OCI-LY1 (cell line): ENCODE data around the gene OPA1.

Experiments
- EZH2 ChIP-seq: fragments of 200-600 bp; sonication (generic), shearing (Covaris generic); IDR thresholded peaks from 2 replicates; pipeline ENCODE4 v1.8.0; 2017; ENCODE audit warnings: borderline replicate concordance, mixed run types, mild to moderate bottlenecking, antibody characterized with exemption, low read length, moderate library complexity, mixed read lengths
- TF ChIP-seq, protein P1 (sequence below): fragments of 200-600 bp; sonication (generic), shearing (Covaris generic); IDR thresholded peaks from 2 replicates; pipeline ENCODE4 v1.5.1; 2017; ENCODE audit warnings: mild to moderate bottlenecking, antibody characterized with exemption, low read length, moderate library complexity, mixed read lengths

DNA sequence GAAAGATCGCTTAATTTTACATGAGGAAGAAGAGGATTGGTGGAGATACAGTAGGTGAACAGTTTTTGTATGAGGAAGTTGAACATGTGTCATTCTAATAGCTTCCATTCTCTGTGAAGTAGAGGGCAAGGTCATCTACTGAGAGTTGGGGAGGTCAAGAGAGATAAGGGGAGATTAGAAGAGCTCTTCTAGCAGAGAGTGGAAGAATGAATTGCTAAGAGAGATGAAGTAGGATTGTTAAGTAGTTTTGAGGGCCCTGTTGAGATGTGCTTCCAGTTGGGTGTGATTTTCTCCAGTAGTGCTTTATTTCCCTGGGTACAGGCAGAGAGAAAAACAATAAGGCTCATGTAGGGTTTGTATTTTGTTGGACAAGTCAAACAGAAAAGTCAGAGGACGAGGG is 5.2 kb downstream of the OPA1 start:
- TF ChIP-seq, protein P1, sequence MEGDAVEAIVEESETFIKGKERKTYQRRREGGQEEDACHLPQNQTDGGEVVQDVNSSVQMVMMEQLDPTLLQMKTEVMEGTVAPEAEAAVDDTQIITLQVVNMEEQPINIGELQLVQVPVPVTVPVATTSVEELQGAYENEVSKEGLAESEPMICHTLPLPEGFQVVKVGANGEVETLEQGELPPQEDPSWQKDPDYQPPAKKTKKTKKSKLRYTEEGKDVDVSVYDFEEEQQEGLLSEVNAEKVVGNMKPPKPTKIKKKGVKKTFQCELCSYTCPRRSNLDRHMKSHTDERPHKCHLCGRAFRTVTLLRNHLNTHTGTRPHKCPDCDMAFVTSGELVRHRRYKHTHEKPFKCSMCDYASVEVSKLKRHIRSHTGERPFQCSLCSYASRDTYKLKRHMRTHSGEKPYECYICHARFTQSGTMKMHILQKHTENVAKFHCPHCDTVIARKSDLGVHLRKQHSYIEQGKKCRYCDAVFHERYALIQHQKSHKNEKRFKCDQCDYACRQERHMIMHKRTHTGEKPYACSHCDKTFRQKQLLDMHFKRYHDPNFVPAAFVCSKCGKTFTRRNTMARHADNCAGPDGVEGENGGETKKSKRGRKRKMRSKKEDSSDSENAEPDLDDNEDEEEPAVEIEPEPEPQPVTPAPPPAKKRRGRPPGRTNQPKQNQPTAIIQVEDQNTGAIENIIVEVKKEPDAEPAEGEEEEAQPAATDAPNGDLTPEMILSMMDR = no peak
- no peak for TF ChIP-seq EZH2
